ENCODE data around the gene DSCAML1.

DNA sequence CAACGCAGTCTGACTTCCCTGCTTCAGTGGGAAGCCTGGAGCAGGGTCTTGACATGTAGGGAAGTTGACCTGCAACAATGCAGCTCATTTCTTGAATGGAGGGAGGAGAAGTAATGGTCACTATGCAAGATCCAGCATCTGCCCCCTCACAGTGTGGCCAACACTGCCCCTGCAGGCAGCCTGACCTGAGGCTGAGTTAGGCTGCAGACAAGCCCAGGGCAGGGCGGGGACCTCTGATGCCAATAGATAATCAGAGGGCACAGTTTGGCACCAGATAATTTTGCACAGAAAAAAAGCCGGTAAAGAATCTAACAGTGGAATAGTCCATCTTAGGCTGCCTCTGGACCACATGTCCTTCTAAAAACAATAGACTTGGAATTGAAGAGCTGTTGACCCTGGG lies 182.3 kb downstream of the DSCAML1 start:
- TF ChIP-seq, protein P1, sequence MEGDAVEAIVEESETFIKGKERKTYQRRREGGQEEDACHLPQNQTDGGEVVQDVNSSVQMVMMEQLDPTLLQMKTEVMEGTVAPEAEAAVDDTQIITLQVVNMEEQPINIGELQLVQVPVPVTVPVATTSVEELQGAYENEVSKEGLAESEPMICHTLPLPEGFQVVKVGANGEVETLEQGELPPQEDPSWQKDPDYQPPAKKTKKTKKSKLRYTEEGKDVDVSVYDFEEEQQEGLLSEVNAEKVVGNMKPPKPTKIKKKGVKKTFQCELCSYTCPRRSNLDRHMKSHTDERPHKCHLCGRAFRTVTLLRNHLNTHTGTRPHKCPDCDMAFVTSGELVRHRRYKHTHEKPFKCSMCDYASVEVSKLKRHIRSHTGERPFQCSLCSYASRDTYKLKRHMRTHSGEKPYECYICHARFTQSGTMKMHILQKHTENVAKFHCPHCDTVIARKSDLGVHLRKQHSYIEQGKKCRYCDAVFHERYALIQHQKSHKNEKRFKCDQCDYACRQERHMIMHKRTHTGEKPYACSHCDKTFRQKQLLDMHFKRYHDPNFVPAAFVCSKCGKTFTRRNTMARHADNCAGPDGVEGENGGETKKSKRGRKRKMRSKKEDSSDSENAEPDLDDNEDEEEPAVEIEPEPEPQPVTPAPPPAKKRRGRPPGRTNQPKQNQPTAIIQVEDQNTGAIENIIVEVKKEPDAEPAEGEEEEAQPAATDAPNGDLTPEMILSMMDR (IDR thresholded peaks at IDR 0.05): no peak
- no peak for TF ChIP-seq POLR2A (IDR thresholded peaks at IDR 0.05)

Measured in uterus (tissue), 2 donors.